T-helper 1 cell treated with Interleukin-12 subunit alpha and Interleukin-12 subunit beta and Interleukin-4 antibody, amounts not matched to agents 30 μg/mL and 1 μg/mL, for 36 hours (primary cell): Measurements from ENCODE around the gene PKP1.

Experiments
- H3K27ac Mint-ChIP-seq: one replicate; pipeline ENCODE4 v1.8.0; 2021; ENCODE audit warnings: mild to moderate bottlenecking, mixed read lengths
- H3K27me3 Mint-ChIP-seq: one replicate; pipeline ENCODE4 v1.8.0; 2021; ENCODE audit warnings: low read depth, mixed read lengths
- H3K36me3 Mint-ChIP-seq: one replicate; pipeline ENCODE4 v1.8.0; 2021; ENCODE audit warnings: low read depth, mixed read lengths
- H3K4me1 Mint-ChIP-seq: one replicate; pipeline ENCODE4 v1.8.0; 2021; ENCODE audit warnings: low read depth, mixed read lengths
- H3K4me3 Mint-ChIP-seq: one replicate; pipeline ENCODE4 v1.8.0; 2021; ENCODE audit warnings: mild to moderate bottlenecking, moderate library complexity, mixed read lengths
- H3K9me3 Mint-ChIP-seq: one replicate; pipeline ENCODE4 v1.8.0; 2021; ENCODE audit warnings: mixed read lengths

The PKP1 gene

GRCh38 chr1:201358596-201358995, 75.3 kb downstream of the PKP1 start:
- H3K4me3 Mint-ChIP-seq, result no peak overlapping the region
- H3K4me1 Mint-ChIP-seq, result no peaks in the 10 kb centered on the region
- no peak overlapping the region for H3K27ac Mint-ChIP-seq
- H3K36me3 Mint-ChIP-seq, result no peaks in the 10 kb centered on the region
- H3K9me3 Mint-ChIP-seq, result no peaks in the 10 kb centered on the region
- H3K27me3 Mint-ChIP-seq, result no peaks in the 10 kb centered on the region

DNA sequence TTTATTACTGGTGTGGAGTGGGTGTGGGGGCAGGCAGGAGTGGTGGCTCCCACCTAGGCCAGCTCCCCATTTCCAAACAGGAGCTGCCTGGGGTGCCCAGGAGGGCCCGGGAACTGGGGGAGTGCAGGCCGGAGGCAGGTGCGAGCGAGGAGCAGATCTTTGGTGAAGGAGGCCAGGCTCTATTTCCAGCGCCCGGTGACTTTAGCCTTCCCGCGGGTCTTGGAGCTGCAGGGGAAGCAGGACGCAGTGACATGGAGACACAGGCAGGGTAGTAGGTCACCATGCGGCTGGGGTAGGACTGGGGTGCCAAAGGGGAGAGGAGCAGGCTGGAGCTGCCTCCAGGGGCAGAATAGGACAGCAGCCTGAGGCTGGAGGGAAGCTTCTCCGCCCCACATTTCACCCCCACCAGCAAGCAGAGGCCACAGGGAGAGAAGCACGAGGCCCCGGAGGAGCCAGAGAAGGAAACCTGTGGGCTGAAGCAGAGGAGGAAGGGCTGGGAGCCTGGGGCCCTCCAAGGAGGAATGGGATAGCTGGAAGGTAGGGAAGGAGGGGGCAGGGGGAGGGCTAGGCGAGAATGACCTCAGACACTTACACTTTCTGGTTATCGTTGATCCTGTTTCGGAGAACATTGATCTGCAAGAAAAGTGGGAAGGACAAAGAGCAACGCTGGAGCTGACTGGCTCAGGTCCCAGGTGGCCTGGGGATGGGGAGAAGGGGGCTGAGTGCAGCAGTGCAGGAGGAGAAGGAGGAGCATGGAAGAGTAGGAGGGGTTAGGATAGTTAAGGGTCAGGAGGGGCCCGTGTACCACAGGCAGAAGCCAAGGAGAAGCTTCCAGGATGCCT, 75.9 kb downstream of the PKP1 start:
- Mint-ChIP-seq H3K27ac (no peak overlapping the region), H3K4me1 (no peaks in the 10 kb centered on the region), H3K27me3 (no peaks in the 10 kb centered on the region), H3K4me3 (no peak overlapping the region), H3K9me3 (no peaks in the 10 kb centered on the region), H3K36me3 (no peaks in the 10 kb centered on the region)

- Mint-ChIP-seq H3K27me3 (no peaks in the 10 kb centered on the region), H3K27ac (no peak overlapping the region), H3K36me3 (no peaks in the 10 kb centered on the region), H3K4me1 (no peaks in the 10 kb centered on the region), H3K4me3 (no peak overlapping the region), H3K9me3 (no peaks in the 10 kb centered on the region)
Observed at GRCh38 chr1:201359873-201360210, 76.5 kb downstream of the PKP1 start.

DNA sequence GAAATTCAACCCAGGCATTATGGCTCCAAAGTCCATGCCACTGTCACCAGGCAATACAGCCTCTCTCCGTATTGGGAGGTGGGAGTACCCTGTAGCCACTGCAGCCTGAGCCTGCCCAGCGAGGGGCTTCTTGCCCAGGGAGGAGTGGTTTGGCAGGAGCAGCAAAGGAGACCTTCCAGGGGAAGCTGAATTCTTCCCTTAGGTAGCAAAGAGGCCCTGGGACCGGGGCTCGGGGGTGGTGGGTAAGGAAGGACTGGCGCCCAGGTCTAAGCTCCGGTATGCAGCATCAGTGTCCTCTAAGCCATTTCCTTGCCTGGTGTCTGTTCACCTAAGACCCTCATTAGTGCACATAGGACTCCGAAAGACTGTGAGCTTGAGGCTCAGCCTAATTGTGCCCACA, 77.2 kb downstream of the PKP1 start:
- Mint-ChIP-seq H3K9me3 (no peaks in the 10 kb centered on the region), H3K27me3 (no peaks in the 10 kb centered on the region), H3K4me1 (no peaks in the 10 kb centered on the region), H3K36me3 (no peaks in the 10 kb centered on the region), H3K4me3 (no peak overlapping the region), H3K27ac (no peak overlapping the region)

- H3K4me3 Mint-ChIP-seq, result no peak overlapping the region
Observed at GRCh38 chr1:201360901-201361651, 77.8 kb downstream of the PKP1 start.

GRCh38 chr1:201361652-201362504, 78.6 kb downstream of the PKP1 start:
- H3K27ac Mint-ChIP-seq, result no peak overlapping the region
- H3K27me3 Mint-ChIP-seq, result no peaks in the 10 kb centered on the region
- no peak overlapping the region for H3K4me3 Mint-ChIP-seq
- no peaks in the 10 kb centered on the region for H3K36me3 Mint-ChIP-seq
- no peaks in the 10 kb centered on the region for H3K4me1 Mint-ChIP-seq
- H3K9me3 Mint-ChIP-seq, result no peaks in the 10 kb centered on the region

More at GRCh38 chr1:201360901-201361651, 77.8 kb downstream of the PKP1 start:
- Mint-ChIP-seq H3K4me1 (no peaks in the 10 kb centered on the region), H3K27ac (no peak overlapping the region), H3K27me3 (no peaks in the 10 kb centered on the region), H3K9me3 (no peaks in the 10 kb centered on the region), H3K36me3 (no peaks in the 10 kb centered on the region)

- Mint-ChIP-seq H3K4me3 (no peak overlapping the region), H3K4me1 (no peaks in the 10 kb centered on the region), H3K27me3 (no peaks in the 10 kb centered on the region), H3K9me3 (no peaks in the 10 kb centered on the region), H3K27ac (no peak overlapping the region), H3K36me3 (no peaks in the 10 kb centered on the region)
Observed at GRCh38 chr1:201362906-201363305, 79.6 kb downstream of the PKP1 start.

- no peaks in the 10 kb centered on the region for H3K4me1 Mint-ChIP-seq
- H3K36me3 Mint-ChIP-seq, result no peaks in the 10 kb centered on the region
- no peaks in the 10 kb centered on the region for H3K9me3 Mint-ChIP-seq
- H3K4me3 Mint-ChIP-seq, result no peak overlapping the region
- H3K27me3 Mint-ChIP-seq, result no peaks in the 10 kb centered on the region
- no peak overlapping the region for H3K27ac Mint-ChIP-seq
Observed at GRCh38 chr1:201363467-201363866, 80.2 kb downstream of the PKP1 start.

GRCh38 chr1:201364808-201365105, 81.5 kb downstream of the PKP1 start:
- Mint-ChIP-seq H3K4me1 (no peaks in the 10 kb centered on the region), H3K27ac (no peak overlapping the region), H3K9me3 (no peaks in the 10 kb centered on the region), H3K36me3 (no peaks in the 10 kb centered on the region), H3K27me3 (no peaks in the 10 kb centered on the region), H3K4me3 (no peak overlapping the region)

DNA sequence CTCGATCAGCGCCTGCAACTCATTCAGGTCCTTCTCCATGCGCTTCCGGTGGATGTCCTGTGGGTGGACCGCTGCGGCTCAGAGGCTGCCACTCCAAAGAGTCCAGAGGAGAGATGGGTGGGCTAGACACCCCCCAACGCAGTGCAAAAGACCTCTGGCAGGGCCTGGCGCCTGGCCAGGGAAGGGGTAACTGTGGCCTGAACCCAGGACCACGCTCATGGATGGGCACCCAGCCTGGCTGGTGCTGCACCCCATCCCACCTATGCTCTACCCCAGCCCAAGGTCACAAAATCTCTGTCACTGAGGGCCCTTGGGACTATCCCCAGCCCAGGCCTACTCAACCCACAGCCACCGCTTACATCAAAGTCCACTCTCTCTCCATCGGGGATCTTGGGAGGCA, 81.9 kb downstream of the PKP1 start:
- H3K27me3 Mint-ChIP-seq, result no peaks in the 10 kb centered on the region
- H3K27ac Mint-ChIP-seq, result no peak overlapping the region

GRCh38 chr1:201366696-201367095, 83.4 kb downstream of the PKP1 start:
- H3K9me3 Mint-ChIP-seq, result no peaks in the 10 kb centered on the region
- no peaks in the 10 kb centered on the region for H3K36me3 Mint-ChIP-seq
- no peaks in the 10 kb centered on the region for H3K27me3 Mint-ChIP-seq
- no peak overlapping the region for H3K27ac Mint-ChIP-seq
- no peak overlapping the region for H3K4me3 Mint-ChIP-seq
- H3K4me1 Mint-ChIP-seq, result no peaks in the 10 kb centered on the region

More for the DNA sequence above, 81.9 kb downstream of the PKP1 start:
- no peak overlapping the region for H3K4me3 Mint-ChIP-seq
- no peaks in the 10 kb centered on the region for H3K4me1 Mint-ChIP-seq
- no peaks in the 10 kb centered on the region for H3K9me3 Mint-ChIP-seq
- H3K36me3 Mint-ChIP-seq, result no peaks in the 10 kb centered on the region

DNA sequence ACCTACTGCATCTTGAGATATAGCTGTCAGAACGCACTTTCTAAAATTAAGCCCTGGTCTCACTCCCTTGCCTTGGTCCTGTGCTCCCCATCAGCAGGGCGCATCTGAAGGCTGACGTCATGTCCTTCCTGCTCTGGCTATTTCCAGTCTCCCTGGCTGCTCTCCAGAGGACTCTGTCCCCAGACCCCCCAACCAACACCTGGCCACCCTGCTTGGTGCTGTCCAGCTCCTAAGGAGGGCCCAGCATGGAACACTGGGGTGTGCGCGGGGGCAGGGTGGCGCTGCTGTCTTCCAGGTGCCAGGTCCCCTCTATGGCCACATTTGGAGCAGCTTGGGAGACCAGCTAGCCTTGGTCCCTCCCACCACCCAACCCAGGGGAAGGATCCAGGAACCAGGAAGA, 85.9 kb downstream of the PKP1 start:
- Mint-ChIP-seq H3K9me3 (no peaks in the 10 kb centered on the region), H3K4me1 (no peaks in the 10 kb centered on the region), H3K27ac (no peak overlapping the region), H3K36me3 (no peaks in the 10 kb centered on the region), H3K4me3 (no peak overlapping the region), H3K27me3 (no peaks in the 10 kb centered on the region)

DNA sequence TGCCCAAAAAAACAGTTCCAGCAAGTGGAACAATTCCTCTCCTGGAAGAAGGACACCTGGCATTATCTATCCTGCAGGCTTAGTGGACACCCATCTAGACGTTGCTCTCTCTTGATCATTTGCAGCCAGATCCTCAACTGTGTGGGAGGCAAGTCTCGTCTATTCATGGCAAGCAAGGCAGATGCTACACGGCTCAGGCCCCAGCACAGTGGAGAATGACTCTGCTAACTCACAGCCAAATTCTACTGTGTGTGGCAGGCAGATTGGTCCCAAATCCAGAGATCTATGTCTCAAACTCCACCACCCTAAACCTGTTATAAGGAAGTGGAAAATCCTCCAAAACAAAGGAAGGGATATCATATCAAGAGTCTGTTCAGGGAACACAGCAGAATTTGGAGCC, 87.2 kb downstream of the PKP1 start:
- Mint-ChIP-seq H3K27me3 (no peaks in the 10 kb centered on the region), H3K36me3 (no peaks in the 10 kb centered on the region), H3K4me1 (no peaks in the 10 kb centered on the region), H3K27ac (no peak overlapping the region), H3K4me3 (no peak overlapping the region), H3K9me3 (no peaks in the 10 kb centered on the region)

- no peaks in the 10 kb centered on the region for H3K27me3 Mint-ChIP-seq
- H3K9me3 Mint-ChIP-seq, result no peaks in the 10 kb centered on the region
Observed at GRCh38 chr1:201371276-201371675, 88.0 kb downstream of the PKP1 start.

GRCh38 chr1:201371792-201372191, 88.5 kb downstream of the PKP1 start:
- Mint-ChIP-seq H3K4me3 (no peak overlapping the region), H3K36me3 (no peaks in the 10 kb centered on the region), H3K27me3 (no peaks in the 10 kb centered on the region), H3K4me1 (no peaks in the 10 kb centered on the region), H3K27ac (no peak overlapping the region), H3K9me3 (no peaks in the 10 kb centered on the region)

More at GRCh38 chr1:201371276-201371675, 88.0 kb downstream of the PKP1 start:
- no peak overlapping the region for H3K4me3 Mint-ChIP-seq
- no peaks in the 10 kb centered on the region for H3K36me3 Mint-ChIP-seq
- H3K27ac Mint-ChIP-seq, result no peak overlapping the region
- H3K4me1 Mint-ChIP-seq, result no peaks in the 10 kb centered on the region
